SK-N-SH (cell line): ENCODE data around the gene NIPAL4. TPM values are rescaled to one million over a fixed set of nuclear protein-coding genes. Genes with fewer than 3 reads are reported as not detected.

Source experiments
- CTCF ChIA-PET: fragments of 300-600, 350-600 bp; formaldehyde crosslinking; extraction: SDS; loops from one replicate; lab custom pipeline; 2021; lab: Yijun Ruan, JAX
- POLR2A ChIA-PET: fragments of 350-600 bp; sonication (Branson Sonifier 250); formaldehyde crosslinking; extraction: SDS; loops from one replicate; lab custom pipeline; 2020; ENCODE audit warnings: antibody characterized with exemption, inconsistent platforms; lab: Yijun Ruan, JAX
- DNase-seq: peaks from one replicate; pipeline ENCODE4 v3.0.0; 2012
- H2AFZ ChIP-seq: fragments of 200-600 bp; sonication (generic); 2 replicates; pipeline ENCODE4 v1.8.1; 2016; ENCODE audit warnings: antibody characterized with exemption, mild to moderate bottlenecking, low read depth
- H3F3A ChIP-seq: fragments of 200-600 bp; sonication (generic); replicated peaks from 2 replicates; pipeline ENCODE3; 2016; ENCODE audit warnings: antibody characterized with exemption, mild to moderate bottlenecking; ENCODE audit not compliant: insufficient read depth
- H3K27ac ChIP-seq, 2 experiments: fragments of 200-500 bp in 1 of 2; fragments of 200-600 bp in 1 of 2; sonication (Bioruptor generic) in 1 of 2; sonication (generic), shearing (Covaris generic) in 1 of 2; 2 replicates each; pipeline versions ENCODE4 v1.5.1 to v1.6.1; 2014 to 2016; ENCODE audit warnings: low read depth in 2 of 2, inconsistent platforms in 1 of 2, low read length in 1 of 2, mild to moderate bottlenecking in 1 of 2, mixed read lengths in 1 of 2
- H3K27me3 ChIP-seq: fragments of 200-600 bp; sonication (generic), shearing (Covaris generic); 2 replicates; pipeline ENCODE4 v1.6.1; 2016; ENCODE audit warnings: mixed run types; ENCODE audit not compliant: insufficient read depth
- H3K36me3 ChIP-seq, 2 experiments: fragments of 200-500 bp in 1 of 2; fragments of 200-600 bp in 1 of 2; sonication (Bioruptor generic) in 1 of 2; sonication (generic) in 1 of 2; replicated peaks in 1 of 2; 2 replicates each; pipeline versions ENCODE3 to v1.5.1; 2014 to 2016; ENCODE audit warnings: low read length in 1 of 2, mild to moderate bottlenecking in 1 of 2; ENCODE audit not compliant: insufficient read depth in 2 of 2, control insufficient read depth in 1 of 2
- H3K4me1 ChIP-seq, 2 experiments: fragments of 200-500 bp in 1 of 2; fragments of 200-600 bp in 1 of 2; sonication (Bioruptor generic) in 1 of 2; sonication (generic), shearing (Covaris generic) in 1 of 2; 2 replicates each; pipeline versions ENCODE4 v1.5.1 to v1.6.1; 2014 to 2016; ENCODE audit warnings: low read depth in 1 of 2, low read length in 1 of 2, mixed run types in 1 of 2; ENCODE audit not compliant: insufficient read depth in 2 of 2, control insufficient read depth in 1 of 2
- H3K4me2 ChIP-seq: fragments of 200-600 bp; sonication (generic), shearing (Covaris generic); 2 replicates; pipeline ENCODE4 v1.6.1; 2017; ENCODE audit warnings: mixed run types
- H3K4me3 ChIP-seq, 2 experiments: fragments of 200-500 bp in 1 of 2; fragments of 200-600 bp in 1 of 2; sonication (Bioruptor generic) in 1 of 2; sonication (generic), shearing (Covaris generic) in 1 of 2; 2 replicates each; pipeline versions ENCODE4 v1.5.1 to v1.8.1; 2014 to 2016; ENCODE audit warnings: low read depth in 2 of 2, inconsistent platforms in 1 of 2, low read length in 1 of 2, mild to moderate bottlenecking in 1 of 2, mixed read lengths in 1 of 2, moderate library complexity in 1 of 2
- H3K79me2 ChIP-seq: fragments of 200-600 bp; sonication (generic); 2 replicates; pipeline ENCODE4 v1.8.1; 2017; ENCODE audit warnings: mild to moderate bottlenecking; ENCODE audit not compliant: insufficient read depth
- H3K9ac ChIP-seq: fragments of 200-600 bp; sonication (generic); 2 replicates; pipeline ENCODE4 v1.6.1; 2017; ENCODE audit warnings: mixed run types
- H3K9me2 ChIP-seq: fragments of 200-600 bp; sonication (generic); 2 replicates; pipeline ENCODE4 v1.6.1; 2017; ENCODE audit warnings: mixed run types
- H3K9me3 ChIP-seq: fragments of 200-600 bp; sonication (generic); 2 replicates; pipeline ENCODE4 v1.6.1; 2017; ENCODE audit warnings: mixed run types, mild to moderate bottlenecking, moderate library complexity
- H4K20me1 ChIP-seq: fragments of 200-600 bp; sonication (generic); 2 replicates; pipeline ENCODE4 v1.6.1; 2017; ENCODE audit warnings: mild to moderate bottlenecking, mixed run types; ENCODE audit not compliant: insufficient read depth
- CHD2 ChIP-seq: fragments of 150-350 bp; IDR thresholded peaks from 2 replicates; pipeline ENCODE4 v1.6.1; 2018; ENCODE audit warnings: low read length; ENCODE audit not compliant: partially characterized antibody
- CTCF ChIP-seq: fragments of 200-600 bp; sonication (generic); IDR thresholded peaks from 2 replicates; pipeline ENCODE4 v1.6.1; 2017; ENCODE audit warnings: antibody characterized with exemption, mild to moderate bottlenecking, moderate library complexity
- EP300 ChIP-seq, 2 experiments: IDR thresholded peaks; 2 replicates each; pipeline versions ENCODE4 v1.4.0 to v1.6.1; 2012; ENCODE audit warnings: borderline replicate concordance in 1 of 2, low read depth in 1 of 2, low read length in 1 of 2
- FOXJ3 ChIP-seq: sonication (generic); formaldehyde crosslinking; IDR thresholded peaks from 2 replicates; pipeline ENCODE4 v1.5.1; 2020; ENCODE audit warnings: mild to moderate bottlenecking, missing genetic modification reagents
- GATA2 ChIP-seq: sonication (generic); formaldehyde crosslinking; IDR thresholded peaks from 2 replicates; pipeline ENCODE4 v1.5.0; 2020; ENCODE audit warnings: mild to moderate bottlenecking, missing genetic modification reagents
- MEF2A ChIP-seq: IDR thresholded peaks from 2 replicates; pipeline ENCODE4 v1.4.0; 2012; ENCODE audit warnings: low read depth, borderline replicate concordance
- MXI1 ChIP-seq: IDR thresholded peaks from 2 replicates; pipeline ENCODE4 v1.6.1; 2012; ENCODE audit warnings: mild to moderate bottlenecking, low read depth, low read length, improper control_type of control experiment
- PBX3 ChIP-seq: IDR thresholded peaks from 2 replicates; pipeline ENCODE4; 2012
- RAD21 ChIP-seq: IDR thresholded peaks from 2 replicates; pipeline ENCODE4 v1.6.1; 2012; ENCODE audit warnings: mild to moderate bottlenecking, low read length
- RCOR1 ChIP-seq: fragments of 150-350 bp; IDR thresholded peaks from 2 replicates; pipeline ENCODE4 v1.6.1; 2017; ENCODE audit warnings: antibody characterized with exemption, low read length
- RFX5 ChIP-seq: IDR thresholded peaks from 2 replicates; pipeline ENCODE4 v1.6.1; 2012; ENCODE audit warnings: mild to moderate bottlenecking, improper control_type of control experiment, low read length
- RXRA ChIP-seq: IDR thresholded peaks from 2 replicates; pipeline ENCODE4 v1.4.0; 2012; ENCODE audit warnings: low read depth, mild to moderate bottlenecking, borderline replicate concordance
- TAF1 ChIP-seq: IDR thresholded peaks from 2 replicates; pipeline ENCODE4 v1.6.1; 2012; ENCODE audit warnings: low read depth, mild to moderate bottlenecking, low read length, moderate library complexity, borderline replicate concordance
- USF2 ChIP-seq: fragments of 150-350 bp; IDR thresholded peaks from 2 replicates; pipeline ENCODE4 v1.6.1; 2017; ENCODE audit warnings: antibody characterized with exemption, low read length, low read depth, borderline replicate concordance
- ZBTB33 ChIP-seq: IDR thresholded peaks from 2 replicates; pipeline ENCODE4 v1.4.0; 2012; ENCODE audit warnings: low read depth, borderline replicate concordance
- WGBS: methylation state at CpG from one replicate; pipeline ENCODE4 v1.1.6; 2017; ENCODE audit warnings: low lambda C conversion rate; 5-methylcytosine and 5-hydroxymethylcytosine counted together
- polyA plus RNA-seq, 3 experiments: library from polyadenylated mRNA; depleted of rRNA; stranded (reverse); fragments of >200 nt; gene quantifications; 2 replicates each; pipeline ENCODE4 v1.2.3, GENCODE V29; 2012
- TF ChIP-seq, protein P1 (sequence below): IDR thresholded peaks from 2 replicates; pipeline ENCODE4 v1.6.1; 2012; ENCODE audit warnings: mild to moderate bottlenecking, low read depth, low read length, moderate library complexity
- TF ChIP-seq, protein P2 (sequence below): IDR thresholded peaks from 2 replicates; pipeline ENCODE4 v1.4.0; 2012; ENCODE audit warnings: low read depth, borderline replicate concordance

NIPAL4 gene
- polyA plus RNA-seq, 1 of the 3 experiments (the other 2 are of a cell fraction): 2.3 TPM

DNA sequence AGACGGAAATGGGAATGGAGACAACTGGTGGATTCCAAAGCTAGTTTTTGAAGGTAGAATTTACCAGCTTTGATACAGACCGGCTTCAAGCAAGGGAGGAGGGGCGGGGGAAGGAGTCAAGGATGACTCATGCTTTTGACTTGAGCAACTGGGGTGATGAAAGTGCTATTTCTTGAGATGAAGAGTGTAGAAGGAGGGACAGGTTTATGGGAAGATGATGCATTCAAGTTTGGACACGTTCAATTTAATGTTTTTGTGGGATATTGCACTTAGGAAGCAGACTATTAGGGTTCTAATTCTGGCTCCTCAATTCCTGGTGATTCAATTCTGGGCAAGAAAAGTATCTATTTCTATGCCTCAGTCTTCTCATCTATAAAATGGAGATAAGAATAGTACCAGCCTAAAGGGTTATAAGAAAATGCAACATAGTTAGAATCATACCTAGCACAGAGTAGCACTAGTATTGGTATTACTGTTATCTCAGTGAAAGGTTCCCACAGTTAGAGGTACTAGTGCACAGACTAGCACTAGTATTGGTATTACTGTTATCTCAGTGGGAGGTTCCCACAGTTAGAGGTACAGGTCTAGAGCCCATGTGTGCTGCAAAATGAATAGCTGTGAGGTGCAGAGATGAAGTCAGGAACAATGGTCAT is 4.6 kb downstream of the NIPAL4 start (continued):
- TF ChIP-seq PBX3 (peak; percentile 45), ZBTB33 (no peak), TAF1 (no peak), EP300 (IDR thresholded peaks at IDR 0.05; ENCODE audit: borderline replicate concordance in 1 of 2, low read depth in 1 of 2, low read length in 1 of 2) (0 out of 4 replicates have a peak, but pooled peaks of 1 of the 2 experiments have one; percentile 23), RXRA (no peak), RAD21 (no peak), MEF2A (no peak), CHD2 (no peak), RFX5 (no peak)

- no peaks in the 10 kb centered on the region for H3K9me3 ChIP-seq
- no peak overlapping the region for H3K4me3 ChIP-seq
- H3K27ac ChIP-seq: peak overlapping the region in 1 of 2 experiments; percentile 40; a peak in 1 of 4 replicates
- DNase-seq: no peak
- CTCF ChIA-PET: interaction anchor here (1.2 to 5.0 kb wide), 9 partner anchors 8 to 140 kb away, joined by 3 to 46 read pairs (median 4); partner anchors contain the start of gene NIPAL4
- TF ChIP-seq RAD21 (no peak), FOXJ3 (CRISPR knock-in tag) (no peak), RCOR1 (no peak), USF2 (no peak), CTCF (no peak), GATA2 (no peak), EP300 (IDR thresholded peaks at IDR 0.05; ENCODE audit: borderline replicate concordance in 1 of 2, low read depth in 1 of 2, low read length in 1 of 2) (no peak), MXI1 (no peak)
- TF ChIP-seq, protein P1, sequence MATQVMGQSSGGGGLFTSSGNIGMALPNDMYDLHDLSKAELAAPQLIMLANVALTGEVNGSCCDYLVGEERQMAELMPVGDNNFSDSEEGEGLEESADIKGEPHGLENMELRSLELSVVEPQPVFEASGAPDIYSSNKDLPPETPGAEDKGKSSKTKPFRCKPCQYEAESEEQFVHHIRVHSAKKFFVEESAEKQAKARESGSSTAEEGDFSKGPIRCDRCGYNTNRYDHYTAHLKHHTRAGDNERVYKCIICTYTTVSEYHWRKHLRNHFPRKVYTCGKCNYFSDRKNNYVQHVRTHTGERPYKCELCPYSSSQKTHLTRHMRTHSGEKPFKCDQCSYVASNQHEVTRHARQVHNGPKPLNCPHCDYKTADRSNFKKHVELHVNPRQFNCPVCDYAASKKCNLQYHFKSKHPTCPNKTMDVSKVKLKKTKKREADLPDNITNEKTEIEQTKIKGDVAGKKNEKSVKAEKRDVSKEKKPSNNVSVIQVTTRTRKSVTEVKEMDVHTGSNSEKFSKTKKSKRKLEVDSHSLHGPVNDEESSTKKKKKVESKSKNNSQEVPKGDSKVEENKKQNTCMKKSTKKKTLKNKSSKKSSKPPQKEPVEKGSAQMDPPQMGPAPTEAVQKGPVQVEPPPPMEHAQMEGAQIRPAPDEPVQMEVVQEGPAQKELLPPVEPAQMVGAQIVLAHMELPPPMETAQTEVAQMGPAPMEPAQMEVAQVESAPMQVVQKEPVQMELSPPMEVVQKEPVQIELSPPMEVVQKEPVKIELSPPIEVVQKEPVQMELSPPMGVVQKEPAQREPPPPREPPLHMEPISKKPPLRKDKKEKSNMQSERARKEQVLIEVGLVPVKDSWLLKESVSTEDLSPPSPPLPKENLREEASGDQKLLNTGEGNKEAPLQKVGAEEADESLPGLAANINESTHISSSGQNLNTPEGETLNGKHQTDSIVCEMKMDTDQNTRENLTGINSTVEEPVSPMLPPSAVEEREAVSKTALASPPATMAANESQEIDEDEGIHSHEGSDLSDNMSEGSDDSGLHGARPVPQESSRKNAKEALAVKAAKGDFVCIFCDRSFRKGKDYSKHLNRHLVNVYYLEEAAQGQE: no peak
- TF ChIP-seq, protein P2, sequence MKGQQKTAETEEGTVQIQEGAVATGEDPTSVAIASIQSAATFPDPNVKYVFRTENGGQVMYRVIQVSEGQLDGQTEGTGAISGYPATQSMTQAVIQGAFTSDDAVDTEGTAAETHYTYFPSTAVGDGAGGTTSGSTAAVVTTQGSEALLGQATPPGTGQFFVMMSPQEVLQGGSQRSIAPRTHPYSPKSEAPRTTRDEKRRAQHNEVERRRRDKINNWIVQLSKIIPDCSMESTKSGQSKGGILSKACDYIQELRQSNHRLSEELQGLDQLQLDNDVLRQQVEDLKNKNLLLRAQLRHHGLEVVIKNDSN: no peak
- TF ChIP-seq, all 33 proteins: peak for 0
- no peak overlapping the region for H2AFZ ChIP-seq
- WGBS: 96% methylated on average over 13 of the region's 13 CpGs
- no peak overlapping the region for H3K4me2 ChIP-seq
- H3K9ac ChIP-seq: no peak overlapping the region
- peaks cover 24% of the 10 kb centered on the region for H3F3A ChIP-seq
- H3K9me2 ChIP-seq: no peaks in the 10 kb centered on the region
- H3K36me3 ChIP-seq: peaks cover 3 to 16% of the 10 kb centered on the region in 2 experiments
- H3K27me3 ChIP-seq: no peaks in the 10 kb centered on the region
- peaks cover 0 to 18% of the 10 kb centered on the region in 2 experiments; a peak in 2 of 4 replicates for H3K4me1 ChIP-seq
- no peaks in the 10 kb centered on the region for H3K79me2 ChIP-seq
- H4K20me1 ChIP-seq: no peaks in the 10 kb centered on the region
- POLR2A ChIA-PET: no interaction called here
Measured at GRCh38 chr5:157468293-157468965, 8.4 kb downstream of the NIPAL4 start.
